Fibroblast of mammary gland (primary cell): ENCODE data around the gene RCOR2.

Source experiments
- DNase-seq: peaks from one replicate; pipeline ENCODE4 v3.0.0-alpha.2; 2010; ENCODE audit warnings: low read depth
- H3K4me3 ChIP-seq: 2 replicates; pipeline ENCODE4 v1.5.1; 2011; ENCODE audit warnings: low read depth, mild to moderate bottlenecking, low read length, moderate library complexity; ENCODE audit not compliant: control insufficient read depth
- CTCF ChIP-seq: conservative IDR thresholded peaks from 2 replicates; pipeline ENCODE4 v1.5.1; 2011; ENCODE audit warnings: low read depth, low read length, inconsistent platforms; ENCODE audit not compliant: control insufficient read depth, insufficient read depth

The RCOR2 gene

DNA sequence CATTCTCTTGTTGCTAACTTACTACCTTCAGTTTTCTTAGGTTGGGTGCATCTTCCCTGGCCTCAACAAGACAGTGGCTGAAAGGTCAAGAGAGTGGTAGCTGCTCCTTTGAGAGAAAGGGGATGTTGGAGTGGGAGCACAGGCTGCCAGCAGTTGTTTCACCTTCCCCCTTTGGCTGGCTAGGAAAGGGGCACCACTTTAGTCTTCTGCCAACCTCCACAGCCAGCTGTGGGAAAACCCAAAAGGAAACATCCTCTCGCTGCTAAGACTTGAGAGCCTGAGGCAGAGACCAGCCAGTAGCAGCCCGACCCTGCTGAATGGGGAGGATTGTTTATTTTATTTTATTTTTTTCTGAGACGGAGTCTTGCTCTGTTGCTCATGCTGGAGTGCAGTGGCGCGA, 43.7 kb downstream of the RCOR2 start:
- no peak for DNase-seq
- TF ChIP-seq CTCF = no peak
- H3K4me3 ChIP-seq = no peak overlapping the region

GRCh38 chr11:63872800-63873197, 44.2 kb downstream of the RCOR2 start:
- no peak overlapping the region for H3K4me3 ChIP-seq
- DNase-seq = no peak
- TF ChIP-seq CTCF = no peak

DNA sequence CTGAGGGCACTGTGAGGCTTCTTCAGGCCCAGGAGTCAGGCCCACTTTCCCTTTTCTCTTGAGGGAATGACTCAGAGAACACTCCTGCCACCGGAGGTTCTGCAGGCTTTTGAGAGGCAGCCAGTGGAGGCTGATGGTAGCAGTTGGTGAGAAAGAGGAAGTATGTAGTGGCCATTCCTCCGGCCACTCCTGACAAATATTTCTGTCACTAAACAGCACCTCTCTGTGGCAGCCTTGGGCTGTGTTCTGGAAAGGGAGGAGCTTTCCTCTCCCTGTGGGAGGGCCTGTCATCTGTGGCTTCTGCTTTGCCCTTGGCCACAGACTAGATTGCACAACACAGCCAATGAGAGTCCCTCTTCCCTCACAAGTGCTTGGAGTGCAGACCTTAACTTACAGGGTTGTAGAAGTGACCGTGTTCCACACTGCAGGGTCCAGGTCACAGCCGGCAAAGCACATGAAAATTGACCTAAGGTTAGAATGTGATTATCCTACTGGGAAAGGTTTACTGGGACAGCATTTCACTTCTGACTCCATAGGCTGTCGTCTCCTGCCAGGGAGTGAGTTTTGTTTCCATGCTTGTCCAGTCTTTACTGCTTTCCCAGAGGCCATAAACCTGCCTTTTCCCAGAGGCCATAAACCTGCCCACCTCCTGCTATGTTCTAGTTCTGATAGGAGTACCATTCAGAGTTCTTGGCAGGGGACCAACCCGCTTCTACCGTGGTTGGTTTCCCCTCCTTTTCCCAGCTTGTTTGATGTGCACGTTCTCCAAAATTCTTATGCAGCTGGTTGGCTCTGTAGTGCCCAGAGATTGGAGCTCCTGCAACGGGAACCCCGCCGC, 44.8 kb downstream of the RCOR2 start:
- H3K4me3 ChIP-seq = no peak overlapping the region

GRCh38 chr11:63870351-63871140, 46.4 kb downstream of the RCOR2 start:
- peak; percentile 29 for DNase-seq
- H3K4me3 ChIP-seq = no peak overlapping the region
- TF ChIP-seq CTCF = no peak

More for the DNA sequence above, 44.8 kb downstream of the RCOR2 start:
- peak; percentile 31 for TF ChIP-seq CTCF
- DNase-seq = peak; percentile 95

DNA sequence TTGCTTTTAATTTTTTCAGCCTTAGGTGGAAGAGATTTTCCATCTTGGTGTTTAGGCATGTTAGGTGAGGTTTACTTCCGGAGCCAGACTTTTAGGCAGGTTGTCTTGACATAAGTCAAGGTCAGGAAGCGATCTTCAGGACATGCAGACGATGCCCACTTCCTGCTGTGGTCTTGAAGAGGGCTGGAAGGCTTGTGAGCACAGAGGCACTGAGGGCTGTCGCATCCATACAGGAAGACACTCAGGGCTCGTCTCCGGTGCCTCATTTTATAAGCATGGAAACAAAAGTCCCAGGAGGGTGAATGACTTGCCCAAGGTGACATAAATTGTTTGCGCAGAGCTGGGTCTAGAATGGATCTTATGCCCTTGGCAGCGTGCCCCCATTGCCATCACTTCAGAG, 47.3 kb downstream of the RCOR2 start:
- no peak for TF ChIP-seq CTCF
- no peak overlapping the region for H3K4me3 ChIP-seq
- DNase-seq = no peak

DNA sequence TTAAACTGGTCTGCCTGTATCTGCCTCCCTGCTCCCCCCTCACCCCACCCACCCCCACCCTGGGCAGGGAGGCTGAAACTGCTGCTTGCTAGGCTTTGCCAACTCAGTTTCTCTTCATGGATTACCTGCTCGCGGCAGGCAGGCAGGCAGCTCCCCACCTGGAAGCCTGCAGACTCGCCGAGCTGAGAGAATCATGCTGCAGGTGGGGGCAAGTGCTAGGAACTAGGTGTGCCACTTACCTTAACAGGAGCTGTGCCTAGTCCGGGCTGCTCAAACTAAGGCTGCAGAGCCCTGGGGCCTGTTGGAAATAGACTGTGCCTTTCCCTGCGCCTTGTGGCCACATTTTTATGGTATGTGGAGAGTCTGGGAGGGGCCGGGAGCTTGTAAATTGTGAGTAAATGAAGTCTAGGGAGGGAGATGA, 47.8 kb downstream of the RCOR2 start:
- no peak for TF ChIP-seq CTCF
- DNase-seq = no peak
- H3K4me3 ChIP-seq = no peak overlapping the region
